Right lobe of liver (tissue), 4 donors: Measurements from ENCODE around the gene DDX49.

Experiments used
- POLR2A ChIP-seq: fragments of 450-650 bp; IDR thresholded peaks from one replicate; pipeline ENCODE4 v1.6.1; 2017; ENCODE audit warnings: antibody characterized with exemption, mild to moderate bottlenecking
- TF ChIP-seq, protein P1 (sequence below), 4 donors: fragments of 200-600 bp in 3 of 4; fragments of 450-650 bp in 1 of 4; IDR thresholded peaks; one replicate each; pipeline versions ENCODE4 v1.5.1 to v1.8.0; 2016 to 2022; ENCODE audit warnings: antibody characterized with exemption in 4 of 4, mild to moderate bottlenecking in 2 of 4
- donor health status: DM: no; HTN: no; CAD: no.
- donor health status: DM: no; HTN: no; CAD: no.
- donor health status: DM: no; HTN: yes; CAD: no.

GRCh38 chr19:18903156-18904037 lies 16.1 kb upstream of the DDX49 start:
- no peak for TF ChIP-seq POLR2A
- TF ChIP-seq, protein P1, sequence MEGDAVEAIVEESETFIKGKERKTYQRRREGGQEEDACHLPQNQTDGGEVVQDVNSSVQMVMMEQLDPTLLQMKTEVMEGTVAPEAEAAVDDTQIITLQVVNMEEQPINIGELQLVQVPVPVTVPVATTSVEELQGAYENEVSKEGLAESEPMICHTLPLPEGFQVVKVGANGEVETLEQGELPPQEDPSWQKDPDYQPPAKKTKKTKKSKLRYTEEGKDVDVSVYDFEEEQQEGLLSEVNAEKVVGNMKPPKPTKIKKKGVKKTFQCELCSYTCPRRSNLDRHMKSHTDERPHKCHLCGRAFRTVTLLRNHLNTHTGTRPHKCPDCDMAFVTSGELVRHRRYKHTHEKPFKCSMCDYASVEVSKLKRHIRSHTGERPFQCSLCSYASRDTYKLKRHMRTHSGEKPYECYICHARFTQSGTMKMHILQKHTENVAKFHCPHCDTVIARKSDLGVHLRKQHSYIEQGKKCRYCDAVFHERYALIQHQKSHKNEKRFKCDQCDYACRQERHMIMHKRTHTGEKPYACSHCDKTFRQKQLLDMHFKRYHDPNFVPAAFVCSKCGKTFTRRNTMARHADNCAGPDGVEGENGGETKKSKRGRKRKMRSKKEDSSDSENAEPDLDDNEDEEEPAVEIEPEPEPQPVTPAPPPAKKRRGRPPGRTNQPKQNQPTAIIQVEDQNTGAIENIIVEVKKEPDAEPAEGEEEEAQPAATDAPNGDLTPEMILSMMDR (IDR thresholded peaks at IDR 0.05) = no peak
